Ovary (tissue), 3 donors: ENCODE results near the gene STK32C.

Experiments used
- EP300 ChIP-seq: sonication (generic); formaldehyde crosslinking; IDR thresholded peaks from one replicate; pipeline ENCODE4 v1.6.1; 2017; ENCODE audit warnings: antibody characterized with exemption
- POLR2A ChIP-seq: fragments of 450-650 bp; IDR thresholded peaks from one replicate; pipeline ENCODE4 v1.6.1; 2017; ENCODE audit warnings: antibody characterized with exemption, mild to moderate bottlenecking, moderate library complexity
- TF ChIP-seq, protein P1 (sequence below), 3 donors: fragments of 450-650 bp in 2 of 3; fragments of 200-600 bp in 1 of 3; IDR thresholded peaks; one replicate each; pipeline versions ENCODE4 v1.5.1 to v1.8.0; 2016 to 2022; ENCODE audit warnings: antibody characterized with exemption in 3 of 3, mild to moderate bottlenecking in 1 of 3
- donor health status: DM: no; HTN: no; CAD: no.

- TF ChIP-seq, protein P1, sequence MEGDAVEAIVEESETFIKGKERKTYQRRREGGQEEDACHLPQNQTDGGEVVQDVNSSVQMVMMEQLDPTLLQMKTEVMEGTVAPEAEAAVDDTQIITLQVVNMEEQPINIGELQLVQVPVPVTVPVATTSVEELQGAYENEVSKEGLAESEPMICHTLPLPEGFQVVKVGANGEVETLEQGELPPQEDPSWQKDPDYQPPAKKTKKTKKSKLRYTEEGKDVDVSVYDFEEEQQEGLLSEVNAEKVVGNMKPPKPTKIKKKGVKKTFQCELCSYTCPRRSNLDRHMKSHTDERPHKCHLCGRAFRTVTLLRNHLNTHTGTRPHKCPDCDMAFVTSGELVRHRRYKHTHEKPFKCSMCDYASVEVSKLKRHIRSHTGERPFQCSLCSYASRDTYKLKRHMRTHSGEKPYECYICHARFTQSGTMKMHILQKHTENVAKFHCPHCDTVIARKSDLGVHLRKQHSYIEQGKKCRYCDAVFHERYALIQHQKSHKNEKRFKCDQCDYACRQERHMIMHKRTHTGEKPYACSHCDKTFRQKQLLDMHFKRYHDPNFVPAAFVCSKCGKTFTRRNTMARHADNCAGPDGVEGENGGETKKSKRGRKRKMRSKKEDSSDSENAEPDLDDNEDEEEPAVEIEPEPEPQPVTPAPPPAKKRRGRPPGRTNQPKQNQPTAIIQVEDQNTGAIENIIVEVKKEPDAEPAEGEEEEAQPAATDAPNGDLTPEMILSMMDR (IDR thresholded peaks at IDR 0.05), result no peak
- TF ChIP-seq POLR2A (no peak), EP300 (no peak)
Measured at GRCh38 chr10:132302421-132303310, 5.1 kb downstream of the STK32C start.
